ENCODE results near the gene CIART.

GRCh38 chr1:150249936-150250335, 32.4 kb upstream of the CIART start:
- TF ChIP-seq CTCF (IDR thresholded peaks at IDR 0.05), result no peak
- TF ChIP-seq RCOR1 (IDR thresholded peaks at IDR 0.05; ENCODE audit: low read length), result no peak
- no peak for TF ChIP-seq EZH2phosphoT487 (IDR thresholded peaks at IDR 0.05; ENCODE audit: borderline replicate concordance, low read depth)
- no peak for TF ChIP-seq TAF1 (IDR thresholded peaks at IDR 0.05; ENCODE audit: borderline replicate concordance, low read depth, low read length)
- TF ChIP-seq SMC3 (IDR thresholded peaks at IDR 0.05; ENCODE audit: low read depth, low read length), result no peak
- no peak for TF ChIP-seq TEAD4 (IDR thresholded peaks at IDR 0.05; ENCODE audit: borderline replicate concordance, insufficient read depth)
- no peak for TF ChIP-seq SIN3A (IDR thresholded peaks at IDR 0.05; ENCODE audit: borderline replicate concordance, low read depth, low read length)
- no peak for TF ChIP-seq ELF1 (IDR thresholded peaks at IDR 0.05)
- no peak for TF ChIP-seq NRF1 (IDR thresholded peaks at IDR 0.05; ENCODE audit: low read depth, low read length)
- TF ChIP-seq USF1 (IDR thresholded peaks at IDR 0.05; ENCODE audit: borderline replicate concordance, low read depth), result no peak
- no peak for TF ChIP-seq FOXJ3 (CRISPR knock-in tag; IDR thresholded peaks at IDR 0.05)
- TF ChIP-seq POLR2AphosphoS5 (IDR thresholded peaks at IDR 0.05; ENCODE audit: low read depth, low read length), result no peak
